Tibial nerve (tissue), 4 donors: ENCODE data around the gene ERMARD. TPM values are rescaled to one million over a fixed set of nuclear protein-coding genes. Genes with fewer than 3 reads are reported as not detected.

Experiments
- DNase-seq, 2 donors: peaks; one replicate each; pipeline ENCODE4 v3.0.0-alpha.2; 2019; ENCODE audit warnings: low spot score in 2 of 2
- H3K27ac ChIP-seq, 4 donors: fragments of 200-600 bp; sonication (generic) in 3 of 4; one replicate each; pipeline ENCODE4 v1.5.1; 2017 to 2019; ENCODE audit warnings: mild to moderate bottlenecking in 1 of 4
- H3K27me3 ChIP-seq, 2 donors: fragments of 200-600 bp; sonication (generic) in 1 of 2; one replicate each; pipeline versions ENCODE4 v1.5.1 to v1.6.0; 2017 to 2019
- H3K36me3 ChIP-seq, 3 donors: fragments of 200-600 bp; sonication (generic); one replicate each; pipeline ENCODE4 v1.5.1; 2018 to 2019
- H3K4me1 ChIP-seq, 4 donors: fragments of 200-600 bp; sonication (generic) in 3 of 4; one replicate each; pipeline ENCODE4 v1.5.1; 2017 to 2019
- H3K4me3 ChIP-seq, 4 donors: fragments of 200-600 bp; sonication (generic) in 3 of 4; one replicate each; pipeline ENCODE4 v1.5.1; 2017 to 2019; ENCODE audit warnings: mild to moderate bottlenecking in 1 of 4, moderate library complexity in 1 of 4
- H3K9me3 ChIP-seq, 4 donors: fragments of 200-600 bp; sonication (generic) in 3 of 4; one replicate each; pipeline ENCODE4 v1.5.1; 2017 to 2019
- EP300 ChIP-seq, 2 donors: sonication (generic); formaldehyde crosslinking; IDR thresholded peaks; one replicate each; pipeline ENCODE4 v1.6.1; 2017; ENCODE audit warnings: antibody characterized with exemption in 2 of 2, mild to moderate bottlenecking in 1 of 2
- POLR2A ChIP-seq, 2 donors: fragments of 450-650 bp; IDR thresholded peaks; one replicate each; pipeline ENCODE4 v1.6.1; 2017; ENCODE audit warnings: antibody characterized with exemption in 2 of 2, mild to moderate bottlenecking in 2 of 2, moderate library complexity in 2 of 2
- WGBS, 2 donors: methylation state at CpG; one replicate each; pipeline ENCODE4 v1.1.5; 2018; 5-methylcytosine and 5-hydroxymethylcytosine counted together
- total RNA-seq, 4 donors: library from RNA; depleted of rRNA; stranded (reverse); fragments of >200 nt; gene quantifications; one replicate each; pipeline ENCODE4 v1.1.0, GENCODE V29; 2016
- TF ChIP-seq, protein P1 (sequence below), 5 experiments: fragments of 200-600 bp in 3 of 5; fragments of 450-650 bp in 2 of 5; sonication (generic) in 3 of 5; IDR thresholded peaks; one replicate each; pipeline ENCODE4 v1.5.1; 2016 to 2019; ENCODE audit warnings: antibody characterized with exemption in 5 of 5, mild to moderate bottlenecking in 3 of 5, moderate library complexity in 2 of 5

Gene ERMARD
- total RNA-seq, 4 donors from 2014 or later: 27.4 to 58.3 (median 41.6) TPM

- H3K4me3 ChIP-seq: no peak overlapping the region
- no peaks in the 10 kb centered on the region for H3K27me3 ChIP-seq
- TF ChIP-seq EP300 (IDR thresholded peaks at IDR 0.05): no peak
- TF ChIP-seq, protein P1, sequence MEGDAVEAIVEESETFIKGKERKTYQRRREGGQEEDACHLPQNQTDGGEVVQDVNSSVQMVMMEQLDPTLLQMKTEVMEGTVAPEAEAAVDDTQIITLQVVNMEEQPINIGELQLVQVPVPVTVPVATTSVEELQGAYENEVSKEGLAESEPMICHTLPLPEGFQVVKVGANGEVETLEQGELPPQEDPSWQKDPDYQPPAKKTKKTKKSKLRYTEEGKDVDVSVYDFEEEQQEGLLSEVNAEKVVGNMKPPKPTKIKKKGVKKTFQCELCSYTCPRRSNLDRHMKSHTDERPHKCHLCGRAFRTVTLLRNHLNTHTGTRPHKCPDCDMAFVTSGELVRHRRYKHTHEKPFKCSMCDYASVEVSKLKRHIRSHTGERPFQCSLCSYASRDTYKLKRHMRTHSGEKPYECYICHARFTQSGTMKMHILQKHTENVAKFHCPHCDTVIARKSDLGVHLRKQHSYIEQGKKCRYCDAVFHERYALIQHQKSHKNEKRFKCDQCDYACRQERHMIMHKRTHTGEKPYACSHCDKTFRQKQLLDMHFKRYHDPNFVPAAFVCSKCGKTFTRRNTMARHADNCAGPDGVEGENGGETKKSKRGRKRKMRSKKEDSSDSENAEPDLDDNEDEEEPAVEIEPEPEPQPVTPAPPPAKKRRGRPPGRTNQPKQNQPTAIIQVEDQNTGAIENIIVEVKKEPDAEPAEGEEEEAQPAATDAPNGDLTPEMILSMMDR (IDR thresholded peaks at IDR 0.05): no peak
- no peak for TF ChIP-seq POLR2A (IDR thresholded peaks at IDR 0.05)
- WGBS, 2 donors: 69 to 72% methylated on average over 9 of the region's 9 CpGs
- no peaks in the 10 kb centered on the region for H3K9me3 ChIP-seq
- no peak for DNase-seq
- peak overlapping the region in 1 of 4 donors; percentile 4 for H3K27ac ChIP-seq
- no peaks in the 10 kb centered on the region for H3K36me3 ChIP-seq
- H3K4me1 ChIP-seq: peaks cover 0 to 8% (median 0%) of the 10 kb centered on the region in 4 donors
Observed at GRCh38 chr6:169800116-169800667, 48.8 kb downstream of the ERMARD start.

- Histone ChIP-seq H3K36me3 (no peaks in the 10 kb centered on the region), H3K4me3 (no peak overlapping the region), H3K27me3 (no peaks in the 10 kb centered on the region), H3K4me1 (peaks cover 0 to 8% (median 0%) of the 10 kb centered on the region in 4 donors), H3K27ac (peak overlapping the region in 1 of 4 donors; percentile 4), H3K9me3 (no peaks in the 10 kb centered on the region)
- no peak for DNase-seq
- TF ChIP-seq EP300 (IDR thresholded peaks at IDR 0.05): no peak
- no peak for TF ChIP-seq POLR2A (IDR thresholded peaks at IDR 0.05)
- TF ChIP-seq, protein P1 (IDR thresholded peaks at IDR 0.05): no peak
- 76 to 77% methylated on average over 12 to 13 of the region's 13 CpGs for WGBS, 2 donors
Observed at GRCh38 chr6:169800668-169801395, 49.4 kb downstream of the ERMARD start.

- H3K27me3 ChIP-seq: no peaks in the 10 kb centered on the region
- no peaks in the 10 kb centered on the region for H3K9me3 ChIP-seq
- peaks cover 0 to 8% (median 0%) of the 10 kb centered on the region in 4 donors for H3K4me1 ChIP-seq
- no peak for DNase-seq
- TF ChIP-seq EP300 (IDR thresholded peaks at IDR 0.05): no peak
- no peak overlapping the region for H3K4me3 ChIP-seq
- 85% methylated on average over 15 to 28 of the region's 31 CpGs for WGBS, 2 donors
- no peak overlapping the region for H3K27ac ChIP-seq
- H3K36me3 ChIP-seq: no peaks in the 10 kb centered on the region
Observed at GRCh38 chr6:169801396-169802160, 50.2 kb downstream of the ERMARD start.

DNA sequence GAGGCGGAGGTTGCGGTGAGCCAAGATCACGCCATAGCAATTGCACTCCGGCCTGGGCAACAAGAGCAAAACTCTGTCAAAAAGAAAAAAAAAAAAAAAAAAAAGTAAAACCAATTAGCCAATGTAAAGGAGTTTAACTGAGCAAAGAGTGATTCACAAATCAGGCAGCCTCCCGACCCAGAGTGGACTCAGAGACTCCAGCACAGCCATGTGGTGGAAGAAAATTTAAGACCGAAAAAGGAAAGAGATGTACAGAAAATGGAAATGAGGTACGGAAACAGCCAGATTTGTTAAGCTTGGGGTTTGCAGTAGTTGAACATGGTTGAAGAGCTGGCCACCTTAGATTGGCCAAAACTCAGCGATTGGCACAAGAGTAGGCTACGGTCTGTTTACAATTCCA, 51.4 kb downstream of the ERMARD start:
- Histone ChIP-seq H3K9me3 (no peaks in the 10 kb centered on the region), H3K27me3 (no peaks in the 10 kb centered on the region), H3K4me1 (peaks cover 0 to 8% (median 0%) of the 10 kb centered on the region in 4 donors), H3K27ac (no peak overlapping the region), H3K36me3 (no peaks in the 10 kb centered on the region), H3K4me3 (no peak overlapping the region)
- TF ChIP-seq EP300 (IDR thresholded peaks at IDR 0.05): no peak
- TF ChIP-seq, protein P1 (IDR thresholded peaks at IDR 0.05): no peak
- TF ChIP-seq POLR2A (IDR thresholded peaks at IDR 0.05): no peak
- WGBS, 2 donors: 92 to 94% methylated on average over 9 of the region's 9 CpGs
- no peak for DNase-seq

- no peaks in the 10 kb centered on the region for H3K36me3 ChIP-seq
- H3K9me3 ChIP-seq: no peaks in the 10 kb centered on the region
- no peak for TF ChIP-seq POLR2A (IDR thresholded peaks at IDR 0.05)
- TF ChIP-seq EP300 (IDR thresholded peaks at IDR 0.05): no peak
- TF ChIP-seq, protein P1 (IDR thresholded peaks at IDR 0.05): no peak
- H3K4me3 ChIP-seq: no peak overlapping the region
- DNase-seq: no peak
- H3K27me3 ChIP-seq: no peaks in the 10 kb centered on the region
- 64 to 80% methylated on average over 7 of the region's 7 CpGs for WGBS, 2 donors
- no peak overlapping the region for H3K27ac ChIP-seq
- peaks cover 0 to 8% (median 0%) of the 10 kb centered on the region in 4 donors for H3K4me1 ChIP-seq
Observed at GRCh38 chr6:169803271-169803811, 51.9 kb downstream of the ERMARD start.
